GM23338 (cell line): ENCODE data around the gene FRK. TPM values are rescaled to one million over a fixed set of nuclear protein-coding genes. Genes with fewer than 3 reads are reported as not detected.

Experiments used
- ATAC-seq: fragments of 200-7000 bp; cut with Tn5 transposase; 3 replicates; pipeline ENCODE4 v1.9.1; 2020
- DNase-seq: peaks from one replicate; pipeline ENCODE4 v3.0.0-alpha.2; 2015; ENCODE audit warnings: low spot score
- H2AFZ ChIP-seq: fragments of 200-600 bp; sonication (generic); 2 replicates; pipeline ENCODE4 v1.8.0; 2016; ENCODE audit warnings: antibody characterized with exemption, mild to moderate bottlenecking, moderate library complexity
- H3F3A ChIP-seq: fragments of 200-600 bp; sonication (generic); replicated peaks from 2 replicates; pipeline ENCODE4 v1.8.0; 2017; ENCODE audit warnings: antibody characterized with exemption, mixed run types, low read depth
- H3K27ac ChIP-seq: fragments of 200-600 bp; sonication (generic); 2 replicates; pipeline ENCODE4 v1.6.1; 2016; ENCODE audit warnings: low read depth
- H3K27me3 ChIP-seq: fragments of 200-600 bp; sonication (generic); 2 replicates; pipeline ENCODE4 v1.8.0; 2016; ENCODE audit warnings: mild to moderate bottlenecking, mixed run types, moderate library complexity; ENCODE audit not compliant: insufficient read depth
- H3K36me3 ChIP-seq: fragments of 200-600 bp; sonication (generic); 2 replicates; pipeline ENCODE4 v1.8.0; 2016; ENCODE audit warnings: mild to moderate bottlenecking; ENCODE audit not compliant: insufficient read depth
- H3K4me1 ChIP-seq: fragments of 200-600 bp; sonication (generic); 2 replicates; pipeline ENCODE4 v1.8.0; 2016; ENCODE audit warnings: mild to moderate bottlenecking, moderate library complexity; ENCODE audit not compliant: insufficient read depth
- H3K4me2 ChIP-seq: fragments of 200-600 bp; sonication (generic); 2 replicates; pipeline ENCODE4 v1.7.1; 2017; ENCODE audit warnings: mixed run types
- H3K4me3 ChIP-seq: fragments of 200-600 bp; sonication (generic); 2 replicates; pipeline ENCODE4 v1.6.1; 2016; ENCODE audit warnings: mixed run types
- H3K79me2 ChIP-seq: fragments of 200-600 bp; sonication (generic); replicated peaks from 2 replicates; pipeline ENCODE4 v1.8.0; 2017; ENCODE audit warnings: mild to moderate bottlenecking; ENCODE audit not compliant: insufficient read depth
- H3K9me2 ChIP-seq: fragments of 200-600 bp; sonication (generic); 2 replicates; pipeline ENCODE4 v1.8.0; 2017; ENCODE audit not compliant: insufficient read depth
- H4K20me1 ChIP-seq: fragments of 200-600 bp; sonication (generic); replicated peaks from 2 replicates; pipeline ENCODE4 v1.8.0; 2017; ENCODE audit warnings: mild to moderate bottlenecking; ENCODE audit not compliant: insufficient read depth
- H3K27ac Mint-ChIP-seq: 2 replicates; pipeline ENCODE4 v1.8.0; 2020; ENCODE audit warnings: inconsistent platforms, mild to moderate bottlenecking, moderate library complexity, mixed read lengths
- H3K27me3 Mint-ChIP-seq: 3 replicates; pipeline ENCODE4 v1.8.0; 2022; ENCODE audit warnings: low read depth, mild to moderate bottlenecking, moderate library complexity, mixed read lengths, inconsistent platforms; ENCODE audit not compliant: insufficient read depth, poor library complexity
- H3K36me3 Mint-ChIP-seq: 3 replicates; pipeline ENCODE4 v1.8.0; 2021; ENCODE audit warnings: low read depth, mild to moderate bottlenecking, inconsistent platforms, moderate library complexity, mixed read lengths
- H3K4me1 Mint-ChIP-seq: 3 replicates; pipeline ENCODE4 v1.8.0; 2020; ENCODE audit warnings: mild to moderate bottlenecking, inconsistent platforms, mixed read lengths
- H3K4me3 Mint-ChIP-seq: 3 replicates; pipeline ENCODE4 v1.8.0; 2021; ENCODE audit warnings: moderate library complexity, mild to moderate bottlenecking, inconsistent platforms, mixed read lengths
- H3K9me3 Mint-ChIP-seq: 3 replicates; pipeline ENCODE4 v1.8.0; 2020; ENCODE audit warnings: moderate library complexity, mild to moderate bottlenecking, inconsistent platforms, mixed read lengths
- CREB1 ChIP-seq: fragments of 250-450 bp; sonication (Bioruptor Pico); IDR thresholded peaks from 2 replicates; pipeline ENCODE4 v1.5.0; 2020; ENCODE audit warnings: low read depth, mild to moderate bottlenecking, moderate library complexity
- CTCF ChIP-seq, 2 experiments: fragments of 200-600 bp in 1 of 2; sonication (generic) in 1 of 2; conservative IDR thresholded peaks; 2 replicates each; pipeline versions ENCODE4 v1.5.1 to v1.6.1; 2016 to 2017; ENCODE audit warnings: antibody characterized with exemption in 2 of 2, low read depth in 2 of 2, mild to moderate bottlenecking in 2 of 2, moderate library complexity in 1 of 2
- ETS1 ChIP-seq: IDR thresholded peaks from 2 replicates; pipeline ENCODE4 v1.6.1; 2016; ENCODE audit warnings: antibody characterized with exemption
- EZH2 ChIP-seq: fragments of 200-600 bp; sonication (generic); IDR thresholded peaks from one replicate; pipeline ENCODE4 v1.8.0; 2017; ENCODE audit warnings: antibody characterized with exemption, mild to moderate bottlenecking, low read depth; ENCODE audit not compliant: unreplicated experiment
- EZH2phosphoT487 ChIP-seq: fragments of 200-600 bp; sonication (generic); IDR thresholded peaks from one replicate; pipeline ENCODE4 v1.8.1; 2018; ENCODE audit warnings: antibody characterized with exemption; ENCODE audit not compliant: unreplicated experiment
- JUNB ChIP-seq: IDR thresholded peaks from one replicate; pipeline ENCODE4 v1.6.1; 2016; ENCODE audit warnings: antibody characterized with exemption; ENCODE audit not compliant: unreplicated experiment
- NANOG ChIP-seq: IDR thresholded peaks from 2 replicates; pipeline ENCODE4 v1.6.1; 2016; ENCODE audit warnings: antibody characterized with exemption, borderline replicate concordance
- POLR2AphosphoS5 ChIP-seq: IDR thresholded peaks from 2 replicates; pipeline ENCODE4 v1.6.1; 2016; ENCODE audit warnings: antibody characterized with exemption, low read depth
- REST ChIP-seq: IDR thresholded peaks from one replicate; pipeline ENCODE4 v1.6.1; 2018; ENCODE audit warnings: antibody characterized with exemption; ENCODE audit not compliant: unreplicated experiment
- STAT1 ChIP-seq: IDR thresholded peaks from one replicate; pipeline ENCODE4 v1.6.1; 2016; ENCODE audit warnings: antibody characterized with exemption; ENCODE audit not compliant: unreplicated experiment
- ZNF114 ChIP-seq: fragments of 250-450 bp; sonication (Bioruptor Pico); IDR thresholded peaks from 2 replicates; pipeline ENCODE4 v1.5.0; 2020; ENCODE audit warnings: mild to moderate bottlenecking, moderate library complexity
- ZNF462 ChIP-seq: fragments of 250-450 bp; sonication (Bioruptor Pico); IDR thresholded peaks from 2 replicates; pipeline ENCODE4 v1.5.0; 2020; ENCODE audit warnings: mild to moderate bottlenecking, moderate library complexity
- polyA plus RNA-seq: library from polyadenylated mRNA; unstranded; fragments of >200 nt; fragmentation: Nextera tagmentation; extraction: Ambion mirVana; gene quantifications from 2 replicates; pipeline ENCODE4 v1.2.1, GENCODE V29; 2016
- total RNA-seq: library from RNA; depleted of rRNA; stranded (reverse); fragments of >200 nt; shearing (Covaris generic); gene quantifications from 2 replicates; pipeline ENCODE4 v1.2.3, GENCODE V29; 2014

The FRK gene
- total and polyA plus RNA-seq, 2 experiments from 2014 or later = 0.06 to 0.24 TPM

DNA sequence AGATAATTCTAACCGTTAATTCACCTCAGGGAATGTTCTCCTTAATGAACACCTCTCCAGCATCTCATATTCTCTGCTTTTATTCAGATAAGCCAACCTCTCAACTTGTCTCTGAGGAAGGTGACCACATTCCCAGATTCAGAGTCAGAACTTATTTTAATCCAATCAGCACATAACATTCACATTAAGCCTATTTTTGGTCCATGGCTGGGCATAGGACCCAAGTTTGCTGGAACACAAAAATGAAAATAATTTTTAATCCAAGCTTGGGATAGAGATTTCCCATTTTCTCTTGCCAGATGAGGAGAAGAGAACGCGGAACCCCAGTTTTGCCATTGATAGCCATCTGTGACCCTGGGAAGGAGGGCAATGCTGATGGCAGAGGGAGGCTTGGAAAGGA lies 126.5 kb downstream of the FRK start:
- Histone ChIP-seq H3K27ac (no peak overlapping the region), H3K4me3 (no peak overlapping the region), H4K20me1 (no peaks in the 10 kb centered on the region), H3K9me2 (no peaks in the 10 kb centered on the region; the same call in 1 of the 2 replicates), H3K36me3 (no peaks in the 10 kb centered on the region), H3K27me3 (no peaks in the 10 kb centered on the region), H3K4me1 (no peaks in the 10 kb centered on the region), H3K4me2 (no peak overlapping the region), H3K79me2 (no peaks in the 10 kb centered on the region), H2AFZ (no peak overlapping the region), H3F3A (no peaks in the 10 kb centered on the region)
- no peak overlapping the region for H3K27ac Mint-ChIP-seq
- no peaks in the 10 kb centered on the region for H3K27me3 Mint-ChIP-seq
- TF ChIP-seq EZH2phosphoT487 (no peak), STAT1 (no peak), ZNF462 (CRISPR knock-in tag) (no peak), JUNB (no peak), REST (no peak), EZH2 (no peak), CTCF (conservative IDR thresholded peaks at IDR 0.05; ENCODE audit: low read depth in 2 of 2) (no peak), ZNF114 (CRISPR knock-in tag) (no peak), NANOG (no peak), POLR2AphosphoS5 (no peak), ETS1 (no peak), CREB1 (CRISPR knock-in tag) (no peak)
- H3K4me1 Mint-ChIP-seq = peaks cover 5% of the 10 kb centered on the region; the same call in 1 of the 3 replicates
- peaks cover under 1% of the 10 kb centered on the region; the same call in 1 of the 3 replicates for H3K36me3 Mint-ChIP-seq
- DNase-seq (no peak), ATAC-seq (no peak)
- H3K9me3 Mint-ChIP-seq = peaks cover under 1% of the 10 kb centered on the region; the same call in 1 of the 3 replicates
- no peak overlapping the region for H3K4me3 Mint-ChIP-seq
